Thyroid gland (tissue), 4 donors: ENCODE data around the gene ENTPD8.

ENCODE experiments used
- POLR2A ChIP-seq, 2 donors: fragments of 450-650 bp; IDR thresholded peaks; one replicate each; pipeline ENCODE4 v1.6.1; 2017; ENCODE audit warnings: antibody characterized with exemption in 2 of 2, mild to moderate bottlenecking in 2 of 2, moderate library complexity in 1 of 2
- TF ChIP-seq, protein P1 (sequence below), 6 experiments: fragments of 200-600 bp in 3 of 6; fragments of 450-650 bp in 3 of 6; sonication (generic) in 3 of 6; IDR thresholded peaks; one replicate each; pipeline ENCODE4 v1.5.1; 2016 to 2019; ENCODE audit warnings: antibody characterized with exemption in 6 of 6, mild to moderate bottlenecking in 2 of 6, inconsistent platforms in 1 of 6, moderate library complexity in 1 of 6

GRCh38 chr9:137396227-137396626, 44.9 kb downstream of the ENTPD8 start:
- TF ChIP-seq, protein P1, sequence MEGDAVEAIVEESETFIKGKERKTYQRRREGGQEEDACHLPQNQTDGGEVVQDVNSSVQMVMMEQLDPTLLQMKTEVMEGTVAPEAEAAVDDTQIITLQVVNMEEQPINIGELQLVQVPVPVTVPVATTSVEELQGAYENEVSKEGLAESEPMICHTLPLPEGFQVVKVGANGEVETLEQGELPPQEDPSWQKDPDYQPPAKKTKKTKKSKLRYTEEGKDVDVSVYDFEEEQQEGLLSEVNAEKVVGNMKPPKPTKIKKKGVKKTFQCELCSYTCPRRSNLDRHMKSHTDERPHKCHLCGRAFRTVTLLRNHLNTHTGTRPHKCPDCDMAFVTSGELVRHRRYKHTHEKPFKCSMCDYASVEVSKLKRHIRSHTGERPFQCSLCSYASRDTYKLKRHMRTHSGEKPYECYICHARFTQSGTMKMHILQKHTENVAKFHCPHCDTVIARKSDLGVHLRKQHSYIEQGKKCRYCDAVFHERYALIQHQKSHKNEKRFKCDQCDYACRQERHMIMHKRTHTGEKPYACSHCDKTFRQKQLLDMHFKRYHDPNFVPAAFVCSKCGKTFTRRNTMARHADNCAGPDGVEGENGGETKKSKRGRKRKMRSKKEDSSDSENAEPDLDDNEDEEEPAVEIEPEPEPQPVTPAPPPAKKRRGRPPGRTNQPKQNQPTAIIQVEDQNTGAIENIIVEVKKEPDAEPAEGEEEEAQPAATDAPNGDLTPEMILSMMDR (IDR thresholded peaks at IDR 0.05), result no peak
- no peak for TF ChIP-seq POLR2A (IDR thresholded peaks at IDR 0.05)
